ENCODE data around the gene BCL2L13.

DNA sequence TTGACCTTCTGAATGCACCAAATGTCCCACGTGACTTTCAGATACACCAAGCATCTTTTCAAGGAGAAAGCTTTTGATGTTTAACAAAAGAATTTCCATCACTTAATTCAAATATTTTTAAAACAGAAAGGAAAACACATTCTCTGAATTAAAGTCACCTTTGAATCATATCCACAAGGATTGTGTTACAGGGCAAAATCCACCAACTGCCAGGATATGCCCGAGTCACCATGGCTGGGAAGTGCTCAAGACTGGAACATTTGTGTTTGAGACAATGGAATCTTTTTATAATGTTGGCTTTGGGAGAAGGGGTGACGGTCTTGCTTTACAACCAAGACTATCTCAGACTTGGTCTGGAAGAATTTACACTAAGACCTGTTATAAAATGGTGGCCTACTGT is 94.9 kb downstream of the BCL2L13 start:
- TF ChIP-seq TAF1 (IDR thresholded peaks at IDR 0.05; ENCODE audit: borderline replicate concordance, low read depth, low read length): no peak
- no peak for TF ChIP-seq POLR2A (IDR thresholded peaks at IDR 0.05; ENCODE audit: low read depth, low read length)

Measured in GM12892 (cell line).